NCI-H1092 (cell line): ENCODE results near the gene METTL25B.

Source experiments
- DNase-seq: peaks from one replicate; lab custom pipeline; 2025; lab: John Stamatoyannopoulos, UW

METTL25B gene

GRCh38 chr1:156727926-156728598 is at the start of gene METTL25B:
Gene METTL25B (plus strand): TSS chr1:156728469. CDS start chr1:156729105, 636 bp downstream.
- DNase-seq: peak; percentile 83

GRCh38 chr1:156680056-156680455 is 48.2 kb upstream of the METTL25B start:
- no peak for DNase-seq

- no peak for DNase-seq
Measured at GRCh38 chr1:156681196-156681960, 46.9 kb upstream of the METTL25B start.

GRCh38 chr1:156682166-156682890 is 45.9 kb upstream of the METTL25B start:
- no peak for DNase-seq

- DNase-seq: no peak
Measured at GRCh38 chr1:156684227-156684782, 44.0 kb upstream of the METTL25B start.

- DNase-seq: peak; percentile 79
Measured at GRCh38 chr1:156689035-156689952, 39.0 kb upstream of the METTL25B start.

- no peak for DNase-seq
Measured at GRCh38 chr1:156689953-156690674, 38.2 kb upstream of the METTL25B start.

GRCh38 chr1:156690675-156691036 is 37.6 kb upstream of the METTL25B start:
- DNase-seq: no peak

- no peak for DNase-seq
Measured at GRCh38 chr1:156691191-156691590, 37.1 kb upstream of the METTL25B start.

GRCh38 chr1:156691665-156692440 is 36.4 kb upstream of the METTL25B start:
- no peak for DNase-seq

- DNase-seq: no peak
Measured at GRCh38 chr1:156692441-156692924, 35.8 kb upstream of the METTL25B start.

- no peak for DNase-seq
Measured at GRCh38 chr1:156692925-156693847, 35.1 kb upstream of the METTL25B start.

- no peak for DNase-seq
Measured at GRCh38 chr1:156693848-156694689, 34.2 kb upstream of the METTL25B start.

- DNase-seq: no peak
Measured at GRCh38 chr1:156694690-156694962, 33.6 kb upstream of the METTL25B start.

- DNase-seq: no peak
Measured at GRCh38 chr1:156696755-156697154, 31.5 kb upstream of the METTL25B start.

GRCh38 chr1:156697481-156697880 is 30.8 kb upstream of the METTL25B start:
- peak; percentile 57 for DNase-seq

GRCh38 chr1:156698995-156699394 is 29.3 kb upstream of the METTL25B start:
- no peak for DNase-seq
